ENCODE measurements around the gene SEZ6.

The SEZ6 gene

DNA sequence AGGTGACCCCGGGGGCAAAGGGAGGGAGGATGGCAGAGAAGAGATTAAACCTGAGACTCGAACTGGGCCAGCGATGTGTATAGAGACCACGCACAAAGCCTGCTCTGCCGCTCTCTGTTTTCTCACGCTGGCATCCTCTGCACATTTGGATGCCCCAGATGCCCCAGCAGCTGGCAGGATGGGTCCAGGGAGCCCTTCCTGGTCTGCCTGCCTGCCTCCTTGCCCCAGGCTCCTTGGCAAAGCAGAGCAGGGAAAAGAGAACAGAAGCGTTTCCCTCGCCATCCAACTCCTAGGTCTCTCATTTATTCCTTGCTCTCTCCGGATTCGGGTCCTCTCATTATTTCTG lies 31.9 kb upstream of the SEZ6 start:
- DNase-seq, result no peak

DNA sequence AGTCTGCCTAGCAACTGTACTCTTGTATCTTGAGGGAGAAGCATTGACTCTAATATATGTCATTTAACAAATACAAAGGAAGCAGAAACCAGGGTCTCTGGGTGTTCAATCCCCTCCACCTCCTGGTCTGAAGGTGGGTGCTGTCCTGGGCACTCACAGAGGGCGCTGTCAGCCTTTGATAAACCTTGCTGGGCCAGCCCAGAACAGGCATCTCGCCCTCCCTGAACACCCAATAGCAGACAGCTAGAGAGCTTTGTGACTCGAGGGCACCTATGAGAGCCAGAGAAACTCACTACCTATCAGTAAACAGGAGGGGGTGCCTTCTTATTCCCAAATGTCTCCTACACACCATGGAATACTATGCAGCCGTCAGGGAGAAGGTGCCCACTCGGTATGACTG lies 30.8 kb upstream of the SEZ6 start:
- DNase-seq, result no peak

DNA sequence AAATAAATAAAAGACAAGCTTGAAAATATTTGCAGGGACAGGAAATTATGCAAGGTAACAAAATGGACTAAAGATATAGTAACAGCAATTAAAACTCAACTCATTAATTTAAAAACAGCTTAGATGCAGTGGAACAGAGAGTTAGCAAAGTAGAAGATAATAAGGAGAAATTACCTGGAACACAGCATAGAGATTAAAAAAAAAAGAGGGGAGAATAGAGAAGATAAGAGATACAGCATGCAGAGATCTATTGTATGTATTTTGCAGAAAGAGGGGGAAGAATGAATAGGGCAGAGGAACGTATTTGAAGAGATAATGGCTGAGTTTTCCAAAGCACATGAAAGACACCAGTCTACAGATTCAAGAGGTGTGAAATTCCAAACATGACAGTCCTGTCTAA lies 28.7 kb upstream of the SEZ6 start:
- no peak for DNase-seq

DNA sequence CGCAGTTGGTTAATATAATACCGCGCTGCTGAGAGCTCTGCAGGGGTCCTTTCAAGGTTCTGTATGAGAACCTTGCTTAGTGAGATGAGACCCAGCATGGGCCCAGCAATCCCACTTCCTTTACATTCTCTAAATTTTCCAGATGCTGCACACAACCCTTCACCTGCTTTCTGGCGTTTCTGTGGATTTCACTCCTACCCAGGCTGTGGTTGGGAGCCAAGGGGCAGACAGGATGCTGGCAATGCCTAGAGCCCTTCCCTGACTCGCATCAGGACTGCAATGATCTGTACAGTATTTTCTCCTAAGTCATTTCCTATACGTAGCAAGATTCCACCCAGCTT lies 27.0 kb upstream of the SEZ6 start:
- DNase-seq, result no peak

DNA sequence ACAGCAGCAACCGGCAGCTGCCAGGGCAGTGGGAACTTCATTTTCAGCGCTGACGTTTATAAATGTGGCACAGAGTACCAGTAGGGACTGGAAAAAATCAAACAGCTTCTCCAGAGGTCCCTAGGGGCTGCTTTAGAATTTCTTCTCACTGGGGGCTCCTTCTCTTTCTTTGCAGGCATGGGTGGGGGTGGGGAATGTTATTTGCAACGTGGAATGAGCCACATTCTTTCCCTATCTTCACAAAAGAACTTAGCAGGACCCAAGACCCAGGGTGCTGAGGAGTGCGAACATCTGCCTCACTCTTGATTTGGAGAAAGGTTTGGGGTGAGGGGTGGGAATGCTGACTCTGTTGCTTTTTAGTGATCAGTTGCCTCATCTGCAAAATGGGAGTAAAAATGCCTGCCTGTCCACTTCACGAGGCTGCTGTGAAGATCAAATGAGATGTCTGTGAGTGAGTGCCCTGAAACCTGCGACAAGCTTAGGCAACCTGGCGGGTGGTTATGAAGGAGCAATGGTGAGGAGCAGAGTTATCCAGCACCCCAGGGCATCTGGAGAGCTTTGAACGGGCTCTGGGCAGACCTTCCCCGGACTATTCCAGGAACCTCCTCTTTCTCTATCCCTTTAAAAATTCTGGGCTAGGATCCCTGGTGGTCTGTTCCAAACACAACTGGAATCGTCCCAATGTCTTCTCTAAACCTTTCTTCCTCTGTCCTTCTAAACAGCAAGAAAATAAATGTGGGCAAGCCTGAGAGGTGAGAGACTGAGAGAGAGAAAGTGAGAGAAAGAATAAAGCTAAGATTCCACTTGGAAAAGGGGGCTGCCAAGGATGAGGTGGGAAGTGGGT lies 26.4 kb upstream of the SEZ6 start:
- no peak for DNase-seq

DNA sequence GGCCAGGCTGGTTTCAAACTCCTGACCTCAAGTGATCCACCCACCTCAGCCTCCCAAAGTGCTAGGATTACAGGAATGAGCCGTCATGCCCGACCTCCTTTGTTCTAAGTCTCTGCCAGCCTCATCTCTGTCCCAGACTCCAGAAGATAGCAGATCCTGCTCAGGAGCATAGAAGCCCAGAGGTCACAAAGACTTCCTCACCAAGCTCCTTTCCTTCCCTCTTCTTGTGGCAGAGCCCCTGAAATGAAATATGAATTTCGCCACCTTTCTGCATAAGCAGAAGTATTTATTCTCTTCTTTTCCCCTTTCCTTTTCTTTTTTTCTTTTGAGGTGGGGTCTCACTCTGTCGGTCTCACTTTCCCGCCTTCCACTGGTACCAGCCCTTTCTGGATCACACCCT lies 25.7 kb upstream of the SEZ6 start:
- DNase-seq, result no peak

DNA sequence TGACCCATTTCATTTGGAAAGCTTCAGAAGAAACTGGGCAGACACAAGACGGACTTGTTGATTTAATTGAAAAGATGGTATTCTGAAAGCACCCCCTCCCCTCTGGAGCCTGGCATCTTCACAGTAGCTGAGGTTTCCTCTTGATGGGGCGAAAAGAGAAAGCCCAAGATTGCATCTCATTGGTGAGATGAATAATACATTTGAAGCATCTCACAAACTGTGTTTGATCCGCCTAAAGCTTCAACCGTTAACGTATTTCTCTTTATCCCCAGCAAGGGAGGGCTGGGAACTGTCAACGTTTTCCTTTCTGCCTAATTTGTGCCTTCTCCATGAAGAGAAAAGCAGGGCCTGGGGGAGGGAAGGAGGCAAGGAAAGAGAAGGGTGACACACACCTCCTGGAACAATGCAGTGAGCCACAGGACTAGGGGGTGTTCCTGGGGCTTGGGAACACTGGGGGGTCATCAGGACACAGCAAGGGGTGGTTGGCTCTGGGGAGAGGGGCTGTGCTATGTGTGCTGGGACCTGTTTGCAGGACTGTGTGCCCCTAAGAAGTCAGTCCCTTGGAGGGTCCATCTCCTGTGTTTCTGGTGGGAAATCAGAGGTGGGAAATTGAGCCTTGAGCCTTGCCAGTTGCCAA lies 18.6 kb upstream of the SEZ6 start:
- DNase-seq, result no peak

DNA sequence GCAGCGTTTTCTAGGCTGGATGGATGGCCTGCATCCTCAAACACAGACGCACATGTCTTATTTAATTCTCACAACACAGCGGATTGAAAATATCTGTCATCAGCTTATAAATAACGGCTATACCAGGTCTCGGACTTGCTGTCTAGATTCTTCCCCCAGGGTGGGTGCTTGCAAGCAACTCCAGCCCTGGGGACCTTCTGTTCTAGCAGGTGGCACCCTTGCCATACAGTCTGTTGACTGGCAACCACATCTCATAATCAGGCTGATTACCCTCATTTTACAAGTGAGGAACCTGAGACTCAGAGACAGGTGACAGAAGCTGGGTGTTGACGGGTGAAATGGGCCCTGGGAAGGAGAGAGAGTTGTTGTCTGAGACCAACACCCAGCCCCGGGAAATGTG lies 16.2 kb upstream of the SEZ6 start:
- no peak for DNase-seq

DNA sequence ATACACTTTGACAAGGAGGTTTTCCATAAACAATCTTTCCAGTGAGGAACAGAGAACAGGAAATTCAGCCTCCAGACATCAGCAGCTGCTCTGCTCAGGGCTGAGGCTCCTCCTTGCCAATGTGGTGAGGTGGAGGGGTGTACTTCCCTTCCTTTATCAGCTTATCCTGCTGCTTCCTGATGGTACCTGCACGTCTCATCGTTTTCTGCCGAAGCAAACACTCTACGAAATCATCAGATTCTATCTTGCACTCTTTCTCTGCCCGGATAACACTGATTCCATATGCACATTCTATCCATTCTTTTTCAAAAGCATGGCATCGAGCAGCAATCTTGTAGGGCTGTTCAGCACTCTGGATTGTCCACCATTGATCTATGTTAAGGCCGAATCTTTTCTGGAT lies 15.4 kb upstream of the SEZ6 start:
- DNase-seq, result no peak

DNA sequence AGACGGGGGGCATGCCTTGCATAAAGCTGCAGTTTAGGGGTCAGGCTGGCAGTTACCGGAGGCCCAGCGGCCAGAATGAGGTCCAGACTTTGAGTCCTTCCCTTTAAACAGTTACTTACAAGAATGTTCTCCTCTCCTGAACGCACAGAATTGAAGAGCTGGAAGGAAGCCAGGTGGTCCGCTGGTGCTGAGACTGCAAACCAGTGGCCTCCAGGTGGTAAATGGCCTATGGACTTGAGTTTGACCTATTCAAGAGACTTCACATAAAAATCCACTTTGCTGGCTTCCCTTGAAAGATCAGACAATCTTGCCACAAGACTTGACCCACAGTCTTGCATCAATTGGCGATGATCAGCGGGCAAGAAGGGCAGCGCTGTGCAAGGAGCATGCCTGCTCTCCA lies 14.7 kb upstream of the SEZ6 start:
- no peak for DNase-seq

DNA sequence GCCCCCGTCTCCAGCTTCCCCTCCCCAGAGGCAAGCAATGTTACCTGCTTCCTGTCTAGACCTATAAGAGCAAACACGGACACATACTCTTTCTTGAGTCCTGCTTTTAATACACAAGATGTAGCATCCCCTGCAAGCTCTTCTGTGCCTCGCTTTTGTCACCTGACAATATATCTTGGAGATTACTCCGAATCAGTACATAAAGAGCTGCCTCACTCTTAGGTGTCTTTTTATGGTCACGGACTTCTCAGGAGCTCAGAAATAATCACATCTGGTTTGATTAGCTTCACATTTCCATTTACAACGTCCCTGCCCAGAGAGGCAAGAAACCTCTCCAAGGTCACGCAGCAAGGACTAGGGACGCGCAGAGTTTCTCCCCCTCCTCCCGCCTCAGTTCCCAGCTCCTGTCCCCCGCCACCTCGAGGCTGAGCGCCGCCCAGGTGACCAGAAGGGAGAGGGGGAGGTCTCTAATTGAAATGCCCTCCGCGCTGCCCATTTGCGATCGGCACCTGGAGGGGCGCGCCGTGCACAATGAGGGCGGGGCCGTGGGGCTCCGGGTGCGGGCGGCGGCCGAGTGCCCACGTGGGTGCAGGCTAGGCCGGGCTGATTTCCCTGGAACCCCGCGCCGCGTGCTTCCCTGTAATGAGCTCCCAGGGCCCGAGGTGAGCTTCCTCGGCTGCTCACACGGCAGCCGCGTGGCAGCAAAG lies 13.8 kb upstream of the SEZ6 start:
- no peak for DNase-seq

DNA sequence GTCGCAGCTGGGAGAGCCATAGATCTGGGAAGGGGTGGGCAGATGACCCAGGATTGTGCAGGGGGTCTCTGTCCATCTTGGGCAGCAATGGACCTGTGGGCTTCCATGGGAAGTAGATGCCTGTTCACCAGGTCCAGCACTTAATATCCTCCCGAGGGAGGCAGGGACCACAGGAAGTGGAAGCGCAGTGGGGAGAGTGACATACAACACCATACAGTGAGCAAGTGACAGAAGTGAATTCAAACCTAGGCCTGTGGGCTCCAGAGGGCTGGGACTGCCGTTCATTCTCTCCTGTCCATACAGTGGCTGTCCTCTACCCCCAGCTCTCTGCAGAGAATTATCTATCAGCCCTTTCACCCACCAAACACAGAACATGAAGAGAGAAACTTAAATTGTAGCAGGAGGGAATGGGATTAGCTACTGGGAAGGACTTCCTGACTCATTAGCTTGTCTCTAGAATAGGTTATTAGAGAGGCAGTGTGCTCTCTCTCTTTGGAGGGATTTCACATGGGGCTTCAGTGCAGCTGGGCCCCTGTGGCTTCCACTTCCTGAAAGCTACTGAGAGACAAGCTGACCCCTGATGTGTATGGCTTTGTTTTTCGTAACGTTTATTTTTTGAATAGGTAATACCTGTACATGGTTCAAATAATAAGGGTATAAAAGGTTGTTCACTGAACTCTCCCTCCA lies 13.1 kb upstream of the SEZ6 start:
- DNase-seq, result no peak

DNA sequence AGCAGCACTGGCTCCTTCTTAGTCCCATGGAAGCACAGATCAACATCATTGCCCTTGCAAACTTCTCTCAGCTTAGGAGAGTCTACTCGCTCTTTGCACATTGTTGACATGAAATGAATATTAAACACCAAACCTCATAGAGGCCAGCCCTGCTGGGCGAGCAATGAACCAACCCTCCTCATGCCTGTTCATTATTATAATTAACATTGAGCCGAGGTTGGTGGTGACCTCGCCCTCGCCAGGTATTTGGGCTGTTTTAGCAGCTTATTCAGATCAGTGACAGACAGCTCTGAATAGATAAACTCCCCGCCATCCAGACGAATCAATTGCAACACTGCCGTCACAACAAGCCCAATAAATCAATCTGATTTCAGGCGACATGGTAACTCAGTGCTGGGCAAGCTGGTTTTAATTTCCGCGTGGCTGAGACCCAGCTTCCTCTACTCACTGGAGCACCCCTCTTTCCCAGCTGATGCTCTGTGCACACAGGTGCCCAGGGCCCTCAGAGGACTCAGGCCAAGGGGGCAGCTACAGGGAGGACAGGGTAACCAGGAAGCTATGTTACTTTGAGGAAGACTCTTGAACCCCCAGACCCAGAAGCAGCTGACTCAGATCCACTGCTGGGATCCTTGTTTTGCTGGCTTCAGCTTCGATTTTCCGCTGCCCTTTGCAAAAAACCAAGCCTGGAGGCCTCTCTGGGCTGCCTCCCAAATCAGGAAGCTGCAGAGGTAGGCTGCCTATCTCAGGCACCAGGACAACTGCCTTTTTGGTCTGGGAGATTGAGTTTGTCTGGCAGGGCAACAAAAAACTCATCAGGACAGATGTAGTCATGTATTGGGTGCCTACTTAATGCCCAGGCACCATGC lies 10.7 kb upstream of the SEZ6 start:
- DNase-seq, result no peak

DNA sequence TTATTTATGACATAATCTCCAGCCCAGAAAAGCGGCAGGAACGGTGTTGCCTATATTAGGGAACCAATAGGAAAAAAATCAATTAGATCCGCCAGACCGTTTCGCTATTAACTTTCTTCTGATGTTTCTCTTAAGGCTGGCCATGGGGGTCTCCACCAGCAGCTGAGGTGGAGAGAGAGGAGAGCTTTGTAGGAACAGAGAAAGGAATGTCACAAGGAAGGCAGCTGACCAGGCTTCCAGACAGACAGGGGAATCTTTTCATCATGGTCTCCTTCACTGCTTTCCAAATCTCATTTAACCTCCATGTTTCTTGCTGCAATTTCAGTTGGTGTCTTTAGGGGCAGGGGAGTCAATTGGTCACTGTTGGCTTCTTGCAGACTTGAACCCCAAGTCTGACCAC lies 8.9 kb upstream of the SEZ6 start:
- no peak for DNase-seq

DNA sequence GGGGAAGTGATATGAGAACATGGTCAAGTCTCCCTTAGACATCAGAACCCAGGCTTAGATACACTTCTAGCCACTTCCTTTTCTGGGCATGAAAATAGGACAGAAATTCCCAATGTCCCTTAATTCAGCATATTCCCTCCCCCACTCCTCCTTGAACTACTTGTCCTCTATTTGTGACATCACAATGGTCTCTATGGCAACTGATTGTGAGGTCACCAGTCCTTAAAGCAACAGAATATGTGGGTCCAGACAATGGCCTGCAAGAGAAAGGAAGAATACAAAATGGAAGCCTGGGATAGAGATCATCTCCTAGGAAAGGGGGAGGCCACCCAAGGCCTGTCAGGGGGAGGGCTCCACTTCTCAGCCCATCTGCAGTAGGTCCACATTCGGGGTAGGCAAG lies 6.7 kb upstream of the SEZ6 start:
- no peak for DNase-seq

DNA sequence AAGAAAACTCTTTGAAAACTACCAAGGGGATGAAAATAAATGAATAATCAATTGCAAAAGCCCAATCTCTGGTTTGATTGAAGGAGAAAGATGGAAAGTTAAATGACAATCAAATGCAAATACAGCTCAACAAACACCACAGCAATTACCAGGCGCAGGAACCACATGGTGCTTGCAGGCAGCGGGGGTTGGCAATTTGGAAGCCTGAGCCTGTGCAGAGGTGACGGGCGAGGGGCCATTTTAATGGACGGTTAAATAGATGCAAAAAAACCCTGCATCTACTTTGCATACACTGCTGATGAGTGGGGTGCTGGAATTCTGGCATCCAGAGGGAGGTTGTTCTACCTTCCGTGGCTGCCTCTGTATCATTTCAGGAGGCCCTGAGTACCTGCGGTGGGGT lies 4.8 kb upstream of the SEZ6 start:
- no peak for DNase-seq

DNA sequence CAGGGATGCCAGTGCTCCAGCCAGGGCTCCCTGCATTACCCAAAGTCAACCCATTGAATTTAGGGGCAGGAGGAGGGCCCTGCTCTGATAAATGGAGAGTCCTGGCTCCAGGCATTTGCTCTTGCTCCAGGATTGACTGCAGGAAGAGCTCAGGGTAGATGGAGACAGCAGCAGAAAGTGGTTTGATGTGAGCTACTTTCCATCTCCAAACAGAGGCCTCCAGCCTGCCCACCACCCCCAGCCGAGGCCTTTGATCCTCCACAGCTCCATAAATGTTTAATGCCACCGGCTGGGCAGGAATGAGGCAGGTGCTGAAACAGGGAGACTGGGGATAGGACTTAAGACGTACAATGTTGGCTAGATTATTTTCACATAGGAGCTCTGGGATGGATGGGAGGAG lies 4.3 kb upstream of the SEZ6 start:
- no peak for DNase-seq

DNA sequence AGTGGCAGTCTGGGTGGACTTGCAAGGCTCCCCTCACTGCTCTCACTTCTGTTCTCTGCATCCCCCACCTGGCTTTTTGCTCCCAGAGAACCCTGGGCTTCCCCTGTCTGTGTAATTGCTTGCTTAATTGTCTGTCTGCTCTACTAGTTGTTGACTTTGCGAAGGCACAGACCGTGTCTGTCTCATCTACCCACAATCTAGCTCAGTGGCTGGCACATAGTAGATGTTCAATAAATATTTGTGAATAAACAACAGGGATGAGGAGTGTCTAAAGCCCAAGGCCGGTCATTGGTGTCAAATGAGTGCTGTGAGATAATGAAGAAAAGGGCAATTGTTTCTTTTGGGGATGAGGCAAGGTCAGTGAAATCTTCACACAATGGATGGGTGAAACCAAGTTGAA lies 2.8 kb upstream of the SEZ6 start:
- no peak for DNase-seq

DNA sequence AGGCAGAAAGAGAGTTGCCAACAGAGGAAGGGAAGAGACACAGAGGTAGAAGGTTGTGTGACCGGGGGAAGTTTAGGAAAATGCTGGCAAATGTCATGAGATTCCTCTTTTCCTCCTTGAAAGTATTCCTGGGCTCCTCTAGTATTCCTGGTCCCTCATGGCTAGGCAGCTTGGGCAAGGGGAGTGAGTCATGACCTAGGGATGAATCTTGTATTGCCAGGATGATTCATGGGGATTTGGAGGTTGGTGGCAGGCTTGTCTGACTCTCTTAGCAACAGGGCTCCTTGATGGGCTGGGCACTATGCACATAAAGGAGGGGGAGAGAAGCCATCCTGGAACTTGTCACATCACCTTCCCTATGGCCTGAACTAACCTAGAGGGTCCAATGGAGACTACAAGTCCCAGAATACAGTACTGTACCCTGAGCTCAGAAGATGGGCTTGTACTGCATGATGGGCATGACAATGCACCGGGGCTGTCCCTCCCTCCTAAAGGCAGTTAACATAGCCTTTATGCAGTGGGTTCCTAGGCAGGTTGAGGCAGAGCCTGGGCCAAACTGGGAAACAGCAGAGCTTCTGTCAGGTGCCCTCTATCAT lies 2.1 kb upstream of the SEZ6 start:
- DNase-seq, result no peak

DNA sequence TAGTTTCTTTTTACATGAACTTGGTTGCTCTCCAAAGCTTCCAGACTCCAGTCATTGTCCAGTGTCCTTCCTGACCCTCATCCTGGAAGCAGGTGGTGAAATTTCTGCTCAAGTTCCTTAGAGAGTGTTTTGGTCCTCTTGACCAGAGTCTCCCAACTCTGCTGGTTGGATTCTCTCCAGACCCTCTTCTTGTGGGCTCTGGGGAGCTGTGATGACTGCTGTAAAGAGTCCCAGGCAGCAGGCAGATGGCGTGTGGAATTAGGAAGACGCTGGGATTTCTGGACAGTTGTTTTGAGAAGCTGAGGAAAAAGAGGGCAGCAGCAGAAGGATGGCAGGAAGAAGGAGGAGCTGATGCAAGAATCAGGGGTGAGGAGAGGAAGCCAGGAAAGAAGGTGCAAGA lies 1.6 kb upstream of the SEZ6 start:
- no peak for DNase-seq

DNA sequence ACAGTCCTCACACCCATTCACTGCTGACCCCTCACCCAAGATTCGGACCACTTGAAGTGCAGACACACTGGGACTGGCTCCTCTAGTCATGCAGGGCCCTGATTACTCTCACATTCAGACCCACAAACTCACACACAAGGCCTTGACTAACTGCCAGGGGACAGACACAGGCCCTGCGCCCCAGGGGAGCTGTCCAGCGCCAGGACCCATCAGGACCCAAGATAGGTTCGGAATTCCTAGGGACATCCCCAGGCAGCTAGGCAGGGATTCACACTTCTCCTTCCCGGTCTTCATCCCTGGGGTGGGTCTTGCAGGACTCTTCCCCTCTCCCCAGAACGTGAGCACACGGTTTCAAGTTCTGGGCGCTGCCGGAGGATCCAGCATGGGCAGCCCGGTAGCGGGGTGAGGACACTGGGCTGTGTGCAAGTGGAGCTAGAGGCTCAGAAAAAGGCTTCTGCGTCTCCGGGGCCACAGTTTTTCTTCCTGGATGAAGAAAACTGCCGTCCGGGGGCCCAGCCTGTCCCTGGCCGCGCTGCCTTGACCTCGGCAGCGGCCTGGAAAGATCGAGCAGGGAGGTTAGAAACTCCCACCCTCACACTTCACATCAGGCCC lies 1.6 kb downstream of the SEZ6 start:
- DNase-seq, result no peak

DNA sequence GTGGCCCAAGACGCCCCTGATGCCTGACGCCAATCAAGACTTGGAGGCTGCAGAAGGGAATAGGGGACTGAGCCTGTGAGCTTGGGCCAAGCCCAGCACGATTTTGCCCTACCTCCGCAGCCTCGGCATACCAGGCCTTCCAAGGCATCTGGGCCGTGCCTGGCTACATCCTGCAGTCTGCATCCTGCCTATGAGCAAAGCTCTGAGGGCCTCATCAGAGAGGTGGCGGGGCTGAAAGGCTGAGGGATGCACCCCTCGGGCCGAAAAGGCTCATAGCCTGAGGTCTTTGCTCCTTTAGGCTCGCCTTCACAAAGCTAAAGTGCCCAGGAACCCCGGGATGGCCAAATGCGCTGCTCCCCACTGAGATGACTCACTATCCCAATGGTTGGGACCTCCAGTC lies 2.5 kb downstream of the SEZ6 start:
- no peak for DNase-seq
